Hepatocyte (in vitro differentiated cells): ENCODE measurements around the gene PMM1.
"Not testable (repeated sequence)": the region's sequence is repeated elsewhere in the genome, so short reads cannot be mapped to it uniquely, and the experiment has no call there.

ENCODE experiments used
- EZH2 ChIP-seq: fragments of 200-600 bp; sonication (generic); IDR thresholded peaks from 2 replicates; pipeline ENCODE4 v1.6.1; 2016; ENCODE audit warnings: antibody characterized with exemption, mild to moderate bottlenecking, borderline replicate concordance
- EZH2phosphoT487 ChIP-seq: fragments of 200-600 bp; sonication (generic); IDR thresholded peaks from one replicate; pipeline ENCODE4 v1.6.1; 2018; ENCODE audit warnings: antibody characterized with exemption, mild to moderate bottlenecking, low read depth, moderate library complexity; ENCODE audit not compliant: unreplicated experiment, severe bottlenecking
- TF ChIP-seq, protein P1 (sequence below): fragments of 200-600 bp; sonication (generic); IDR thresholded peaks from 2 replicates; pipeline ENCODE4 v1.5.1; 2016; ENCODE audit warnings: antibody characterized with exemption, mild to moderate bottlenecking; ENCODE audit not compliant: poor library complexity

DNA sequence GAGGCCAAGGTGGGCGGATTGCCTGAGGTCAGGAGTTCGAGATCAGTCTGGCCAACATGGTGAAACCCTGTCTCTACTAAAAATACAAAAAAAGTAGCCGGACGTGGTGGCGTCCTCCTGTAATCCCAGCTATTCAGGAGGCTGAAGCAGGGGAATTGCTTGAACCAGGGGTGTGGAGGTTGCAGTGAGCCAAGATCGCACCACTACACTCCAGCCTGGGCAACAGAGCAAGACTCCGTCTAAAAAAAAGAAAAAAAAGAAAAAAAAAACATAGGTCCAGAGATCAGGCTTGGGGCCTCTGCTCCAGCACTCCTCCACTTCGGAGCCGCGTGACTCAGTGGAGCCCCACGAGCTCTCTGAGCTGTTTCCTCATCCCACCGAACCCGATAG lies 31.4 kb downstream of the PMM1 start:
- TF ChIP-seq, protein P1, sequence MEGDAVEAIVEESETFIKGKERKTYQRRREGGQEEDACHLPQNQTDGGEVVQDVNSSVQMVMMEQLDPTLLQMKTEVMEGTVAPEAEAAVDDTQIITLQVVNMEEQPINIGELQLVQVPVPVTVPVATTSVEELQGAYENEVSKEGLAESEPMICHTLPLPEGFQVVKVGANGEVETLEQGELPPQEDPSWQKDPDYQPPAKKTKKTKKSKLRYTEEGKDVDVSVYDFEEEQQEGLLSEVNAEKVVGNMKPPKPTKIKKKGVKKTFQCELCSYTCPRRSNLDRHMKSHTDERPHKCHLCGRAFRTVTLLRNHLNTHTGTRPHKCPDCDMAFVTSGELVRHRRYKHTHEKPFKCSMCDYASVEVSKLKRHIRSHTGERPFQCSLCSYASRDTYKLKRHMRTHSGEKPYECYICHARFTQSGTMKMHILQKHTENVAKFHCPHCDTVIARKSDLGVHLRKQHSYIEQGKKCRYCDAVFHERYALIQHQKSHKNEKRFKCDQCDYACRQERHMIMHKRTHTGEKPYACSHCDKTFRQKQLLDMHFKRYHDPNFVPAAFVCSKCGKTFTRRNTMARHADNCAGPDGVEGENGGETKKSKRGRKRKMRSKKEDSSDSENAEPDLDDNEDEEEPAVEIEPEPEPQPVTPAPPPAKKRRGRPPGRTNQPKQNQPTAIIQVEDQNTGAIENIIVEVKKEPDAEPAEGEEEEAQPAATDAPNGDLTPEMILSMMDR = not testable (repeated sequence)
- not testable (repeated sequence) for TF ChIP-seq EZH2, EZH2phosphoT487
